NOMO-1 treated with DMSO at 0.1 percent for 48 hours (cell line): ENCODE data around the gene MARVELD3.
"Not testable (repeated sequence)": the region's sequence is repeated elsewhere in the genome, so short reads cannot be mapped to it uniquely, and the experiment has no call there.

Source experiments
- DNase-seq: peaks from one replicate; lab custom pipeline; 2025; ENCODE audit not compliant: unreplicated experiment; lab: John Stamatoyannopoulos, UW

MARVELD3 gene

GRCh38 chr16:71670537-71670936 is 44.6 kb downstream of the MARVELD3 start:
- DNase-seq, result no peak

GRCh38 chr16:71671165-71671564 is 45.2 kb downstream of the MARVELD3 start:
- no peak for DNase-seq

GRCh38 chr16:71672125-71672524 is 46.1 kb downstream of the MARVELD3 start:
- DNase-seq, result no peak

- DNase-seq, result no peak
Observed at GRCh38 chr16:71672803-71673581, 47.0 kb downstream of the MARVELD3 start.

- no peak for DNase-seq
Observed at GRCh38 chr16:71673582-71673973, 47.6 kb downstream of the MARVELD3 start.

- no peak for DNase-seq
Observed at GRCh38 chr16:71674229-71674628, 48.2 kb downstream of the MARVELD3 start.

GRCh38 chr16:71675380-71675779 is 49.4 kb downstream of the MARVELD3 start:
- DNase-seq, result no peak

GRCh38 chr16:71676236-71676635 is 50.3 kb downstream of the MARVELD3 start:
- no peak for DNase-seq

- DNase-seq, result no peak
Observed at GRCh38 chr16:71681360-71681759, 55.4 kb downstream of the MARVELD3 start.

GRCh38 chr16:71684280-71684679 is 58.3 kb downstream of the MARVELD3 start:
- DNase-seq, result not testable (repeated sequence)
